Endothelial cell of umbilical vein (primary cell): ENCODE data around the gene ZNF544. TPM values are rescaled to one million over a fixed set of nuclear protein-coding genes. Genes with fewer than 3 reads are reported as not detected.

ENCODE experiments used
- BruUV-seq: library from RNA; stranded (reverse); fragments of 400-500 nt; replicated peaks from 2 replicates; lab custom pipeline; 2021; lab: Mats Ljungman, UMichigan
- CTCF ChIA-PET: fragments of 300-600, 350-600 bp; sonication (Branson Sonifier 250); formaldehyde crosslinking; loops from one replicate; lab custom pipeline; 2021; ENCODE audit warnings: antibody characterized with exemption, inconsistent platforms; lab: Charles Lee
- POLR2A ChIA-PET: fragments of 300-600, 350-600 bp; sonication (Branson Sonifier 250); formaldehyde crosslinking; loops from one replicate; lab custom pipeline; 2021; ENCODE audit warnings: antibody characterized with exemption, inconsistent platforms; lab: Charles Lee
- DNase-seq: peaks from one replicate; pipeline ENCODE4 v3.0.0-alpha.2; 2011; ENCODE audit warnings: low read depth, low spot score
- FAIRE-seq: peaks from 2 replicates; lab custom pipeline; 2011; peaks lifted over from hg19 to GRCh38; lab: Jason Lieb, UNC
- H2AFZ ChIP-seq: 2 replicates; pipeline ENCODE4 v1.6.0; 2012; ENCODE audit warnings: low read depth, low read length, control low read depth, inconsistent platforms
- H3K27ac ChIP-seq: 2 replicates; pipeline ENCODE4 v1.5.1; 2011; ENCODE audit warnings: low read depth, mild to moderate bottlenecking, control low read depth, low read length, moderate library complexity; ENCODE audit not compliant: insufficient read depth
- H3K27me3 ChIP-seq, 2 experiments: 2 replicates each; pipeline versions ENCODE4 v1.6.0 to v1.6.1; 2011; ENCODE audit warnings: low read length in 2 of 2, mixed read lengths in 1 of 2; ENCODE audit not compliant: control insufficient read depth in 2 of 2, insufficient read depth in 2 of 2
- H3K36me3 ChIP-seq, 2 experiments: 2 replicates in 1 of 2; 3 replicates in 1 of 2; pipeline ENCODE4 v1.5.1; 2011; ENCODE audit warnings: low read length in 2 of 2, mild to moderate bottlenecking in 1 of 2, moderate library complexity in 1 of 2; ENCODE audit not compliant: control insufficient read depth in 2 of 2, insufficient read depth in 2 of 2; ENCODE audit errors: extremely low read depth in 1 of 2
- H3K4me1 ChIP-seq: 3 replicates; pipeline ENCODE4 v1.5.1; 2011; ENCODE audit warnings: mild to moderate bottlenecking, low read length; ENCODE audit not compliant: control insufficient read depth, insufficient read depth; ENCODE audit errors: extremely low read depth
- H3K4me2 ChIP-seq: 2 replicates; pipeline ENCODE4 v1.6.1; 2011; ENCODE audit warnings: low read length, control low read depth, mixed read lengths; ENCODE audit not compliant: insufficient read depth
- H3K4me3 ChIP-seq, 3 experiments: fragments of 200-600 bp in 1 of 3; sonication (generic), shearing (Covaris generic) in 1 of 3; replicated peaks in 1 of 3; 2 replicates each; pipeline ENCODE4 v1.5.1; 2011 to 2016; ENCODE audit warnings: control low read depth in 3 of 3, low read length in 3 of 3, mild to moderate bottlenecking in 2 of 3, inconsistent platforms in 1 of 3, low read depth in 1 of 3, moderate library complexity in 1 of 3; ENCODE audit not compliant: insufficient read depth in 1 of 3
- H3K79me2 ChIP-seq: 2 replicates; pipeline ENCODE4 v1.6.0; 2012; ENCODE audit warnings: low read length, inconsistent platforms; ENCODE audit not compliant: control insufficient read depth, insufficient read depth
- H3K9ac ChIP-seq: replicated peaks from 2 replicates; pipeline ENCODE3; 2011; ENCODE audit warnings: low read length, control low read depth; ENCODE audit not compliant: insufficient read depth; ENCODE audit errors: extremely low read depth
- H3K9me1 ChIP-seq: replicated peaks from 3 replicates; pipeline ENCODE4 v1.6.0; 2011; ENCODE audit warnings: mild to moderate bottlenecking, low read length; ENCODE audit not compliant: control insufficient read depth, insufficient read depth; ENCODE audit errors: extremely low read depth
- H3K9me3 ChIP-seq: replicated peaks from 2 replicates; pipeline ENCODE4 v1.5.1; 2012; ENCODE audit warnings: low read length, inconsistent platforms; ENCODE audit not compliant: control insufficient read depth, insufficient read depth
- H4K20me1 ChIP-seq: replicated peaks from 2 replicates; pipeline ENCODE3; 2011; ENCODE audit warnings: mild to moderate bottlenecking, low read length; ENCODE audit not compliant: control insufficient read depth, insufficient read depth; ENCODE audit errors: extremely low read depth
- EZH2 ChIP-seq: IDR thresholded peaks from 2 replicates; pipeline ENCODE4 v1.6.1; 2012; ENCODE audit warnings: borderline replicate concordance, low read depth, mild to moderate bottlenecking, moderate library complexity, low read length, inconsistent platforms; ENCODE audit not compliant: severe bottlenecking
- FOS ChIP-seq: IDR thresholded peaks from 2 replicates; pipeline ENCODE4 v1.6.1; 2011; ENCODE audit warnings: mild to moderate bottlenecking, low read length, moderate library complexity, borderline replicate concordance; ENCODE audit not compliant: insufficient read depth
- GATA2 ChIP-seq: IDR thresholded peaks from 2 replicates; pipeline ENCODE4 v1.7.0; 2011; ENCODE audit warnings: low read depth, mild to moderate bottlenecking, moderate library complexity, mixed read lengths, low read length; ENCODE audit not compliant: insufficient read length, insufficient read depth
- JUN ChIP-seq: IDR thresholded peaks from 2 replicates; pipeline ENCODE4 v1.6.1; 2011; ENCODE audit warnings: borderline replicate concordance, low read depth; ENCODE audit not compliant: insufficient read length, insufficient read depth
- MYC ChIP-seq: IDR thresholded peaks from one replicate; pipeline ENCODE4 v1.6.1; 2011; ENCODE audit warnings: mild to moderate bottlenecking, low read depth, low read length
- POLR2A ChIP-seq: IDR thresholded peaks from 2 replicates; pipeline ENCODE4 v1.6.1; 2012; ENCODE audit warnings: low read depth, mild to moderate bottlenecking, control low read depth, low read length
- POLR2AphosphoS5 ChIP-seq: IDR thresholded peaks from 2 replicates; pipeline ENCODE4 v1.6.1; 2012; ENCODE audit warnings: low read depth, mild to moderate bottlenecking, control low read depth, low read length, moderate library complexity; ENCODE audit not compliant: insufficient read depth
- dilution Hi-C: fragments of 300-500 bp; cut with MboI; formaldehyde crosslinking; loops from one replicate; pipeline ENCODE4 v1.15.0; 2019; ENCODE audit warnings: low sequenced_read_pairs; ENCODE audit not compliant: extremely low pct_ligation_motif_present
- intact Hi-C: fragments of 100-400 bp; cut with micrococcal nuclease; formaldehyde crosslinking; loops from one replicate; pipeline ENCODE4 v1.10.0; 2022
- polyA plus RNA-seq, 4 experiments: library from polyadenylated mRNA; depleted of rRNA in 3 of 4; stranded (reverse) in 3 of 4; unstranded in 1 of 4; fragments of >200 nt; gene quantifications; 2 replicates each; pipeline versions ENCODE4 v1.2.1 to v1.2.3, GENCODE V29; 2011 to 2012; ENCODE audit warnings: missing spikeins in 1 of 4
- total RNA-seq: library from RNA; stranded (reverse); gene quantifications from 2 replicates; pipeline ENCODE4 v1.2.3, GENCODE V29; 2021
- TF ChIP-seq, protein P1 (sequence below), 2 donors: IDR thresholded peaks; 1 replicate in 1 of 2; 2 replicates in 1 of 2; pipeline ENCODE4 v1.5.1; 2011; ENCODE audit warnings: low read length in 2 of 2, mild to moderate bottlenecking in 2 of 2, moderate library complexity in 2 of 2, control low read depth in 1 of 2, inconsistent platforms in 1 of 2, low read depth in 1 of 2; ENCODE audit not compliant: insufficient read depth in 1 of 2; ENCODE audit errors: extremely low read depth in 1 of 2
- TF ChIP-seq, protein P2 (sequence below): IDR thresholded peaks from 2 replicates; pipeline ENCODE4 v1.6.1; 2011; ENCODE audit not compliant: insufficient read depth, insufficient read length

Gene ZNF544
- total and polyA plus RNA-seq, 2 donors (not counting 3 experiments of a cell fraction or from before 2014, with no cell fraction given) = 33.4 to 45.4 TPM

DNA sequence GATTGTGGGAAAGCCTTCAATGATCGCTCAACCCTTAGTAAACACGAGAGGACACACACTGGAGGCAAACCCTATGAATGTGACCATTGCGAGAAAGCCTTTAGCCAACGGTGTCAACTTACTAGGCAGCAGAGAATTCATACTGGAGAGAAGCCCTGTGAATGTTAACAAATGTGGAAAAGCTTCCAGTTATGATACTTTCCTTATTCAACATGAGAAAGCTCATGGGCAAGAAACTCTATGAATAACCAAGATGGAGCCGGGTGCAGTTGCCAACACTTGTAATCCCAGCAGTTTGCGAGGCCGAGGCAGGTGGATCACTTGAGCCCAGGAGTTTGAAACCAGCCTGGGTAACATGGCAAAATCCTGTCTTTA lies 34.2 kb downstream of the ZNF544 start:
- Histone ChIP-seq H3K27ac (no peak overlapping the region), H2AFZ (no peak overlapping the region), H3K4me2 (no peak overlapping the region), H3K4me1 (no peaks in the 10 kb centered on the region), H3K9me3 (peaks cover 44% of the 10 kb centered on the region), H3K36me3 (peaks cover 6 to 16% of the 10 kb centered on the region in 2 experiments), H4K20me1 (no peaks in the 10 kb centered on the region), H3K9me1 (no peaks in the 10 kb centered on the region), H3K4me3 (no peak overlapping the region), H3K79me2 (no peaks in the 10 kb centered on the region), H3K27me3 (no peaks in the 10 kb centered on the region), H3K9ac (no peak overlapping the region)
- no peak for FAIRE-seq
- BruUV-seq = no TSS peak
- TF ChIP-seq JUN (no peak), FOS (no peak), GATA2 (no peak), POLR2A (no peak), EZH2 (no peak), POLR2AphosphoS5 (no peak), MYC (no peak)
- TF ChIP-seq, protein P1, sequence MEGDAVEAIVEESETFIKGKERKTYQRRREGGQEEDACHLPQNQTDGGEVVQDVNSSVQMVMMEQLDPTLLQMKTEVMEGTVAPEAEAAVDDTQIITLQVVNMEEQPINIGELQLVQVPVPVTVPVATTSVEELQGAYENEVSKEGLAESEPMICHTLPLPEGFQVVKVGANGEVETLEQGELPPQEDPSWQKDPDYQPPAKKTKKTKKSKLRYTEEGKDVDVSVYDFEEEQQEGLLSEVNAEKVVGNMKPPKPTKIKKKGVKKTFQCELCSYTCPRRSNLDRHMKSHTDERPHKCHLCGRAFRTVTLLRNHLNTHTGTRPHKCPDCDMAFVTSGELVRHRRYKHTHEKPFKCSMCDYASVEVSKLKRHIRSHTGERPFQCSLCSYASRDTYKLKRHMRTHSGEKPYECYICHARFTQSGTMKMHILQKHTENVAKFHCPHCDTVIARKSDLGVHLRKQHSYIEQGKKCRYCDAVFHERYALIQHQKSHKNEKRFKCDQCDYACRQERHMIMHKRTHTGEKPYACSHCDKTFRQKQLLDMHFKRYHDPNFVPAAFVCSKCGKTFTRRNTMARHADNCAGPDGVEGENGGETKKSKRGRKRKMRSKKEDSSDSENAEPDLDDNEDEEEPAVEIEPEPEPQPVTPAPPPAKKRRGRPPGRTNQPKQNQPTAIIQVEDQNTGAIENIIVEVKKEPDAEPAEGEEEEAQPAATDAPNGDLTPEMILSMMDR (IDR thresholded peaks at IDR 0.05; ENCODE audit: extremely low read depth in 1 of 2, insufficient read depth in 1 of 2, low read depth in 1 of 2, low read length in 2 of 2) = no peak
- TF ChIP-seq, protein P2, sequence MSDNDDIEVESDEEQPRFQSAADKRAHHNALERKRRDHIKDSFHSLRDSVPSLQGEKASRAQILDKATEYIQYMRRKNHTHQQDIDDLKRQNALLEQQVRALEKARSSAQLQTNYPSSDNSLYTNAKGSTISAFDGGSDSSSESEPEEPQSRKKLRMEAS = no peak
- DNase-seq = no peak
- CTCF ChIA-PET = no interaction called here
- dilution Hi-C loops = no loop called here
- POLR2A ChIA-PET = no interaction called here
- intact Hi-C loops = no loop called here
